Measurements from ENCODE around the gene MED31.
A peak's percentile ranks its signal among the peaks of the same experiment; 100 is the strongest.
"Not testable (repeated sequence)": the region's sequence is repeated elsewhere in the genome, so short reads cannot be mapped to it uniquely, and the experiment has no call there.

The MED31 gene

GRCh38 chr17:6651354-6651918 is at the start of gene MED31, which contains the start of gene C17orf100:
MED31 (minus strand) TSS chr17:6651605; CDS start chr17:6651528, 77 bp downstream.
C17orf100 (plus strand) TSS chr17:6651762; CDS start chr17:6651914, 152 bp downstream.
- peak; percentile 96 to 97 for DNase-seq

GRCh38 chr17:6700948-6701307 is 49.5 kb upstream of the MED31 start:
- no peak for DNase-seq

GRCh38 chr17:6699997-6700947 is 48.9 kb upstream of the MED31 start:
- DNase-seq: no peak

- no peak for DNase-seq
Observed at GRCh38 chr17:6698004-6698403, 46.6 kb upstream of the MED31 start.

- DNase-seq: no peak
Observed at GRCh38 chr17:6696906-6697305, 45.5 kb upstream of the MED31 start.

- DNase-seq: no peak
Observed at GRCh38 chr17:6695565-6695964, 44.2 kb upstream of the MED31 start.

GRCh38 chr17:6695051-6695450 is 43.6 kb upstream of the MED31 start:
- no peak for DNase-seq

GRCh38 chr17:6691958-6692357 is 40.6 kb upstream of the MED31 start:
- DNase-seq: not testable (repeated sequence)

GRCh38 chr17:6691546-6691945 is 40.1 kb upstream of the MED31 start:
- DNase-seq: no peak

- no peak for DNase-seq
Observed at GRCh38 chr17:6690641-6691040, 39.2 kb upstream of the MED31 start.

- DNase-seq: no peak
Observed at GRCh38 chr17:6688944-6689343, 37.5 kb upstream of the MED31 start.

- DNase-seq: no peak
Observed at GRCh38 chr17:6686026-6686425, 34.6 kb upstream of the MED31 start.

- DNase-seq: no peak
Observed at GRCh38 chr17:6684881-6685767, 33.7 kb upstream of the MED31 start.

GRCh38 chr17:6684460-6684783 is 33.0 kb upstream of the MED31 start:
- DNase-seq: no peak

- no peak for DNase-seq
Observed at GRCh38 chr17:6683730-6684459, 32.5 kb upstream of the MED31 start.

- DNase-seq: no peak
Observed at GRCh38 chr17:6683081-6683684, 31.8 kb upstream of the MED31 start.

GRCh38 chr17:6682339-6682738 is 30.9 kb upstream of the MED31 start:
- DNase-seq: no peak

GRCh38 chr17:6681671-6682070 is 30.3 kb upstream of the MED31 start:
- DNase-seq: no peak

- DNase-seq: no peak
Observed at GRCh38 chr17:6681176-6681575, 29.8 kb upstream of the MED31 start.

GRCh38 chr17:6679241-6679640 is 27.8 kb upstream of the MED31 start:
- DNase-seq: no peak

- no peak for DNase-seq
Observed at GRCh38 chr17:6677946-6678345, 26.5 kb upstream of the MED31 start.

GRCh38 chr17:6677158-6677831 is 25.9 kb upstream of the MED31 start:
- peak; percentile 27 to 32 for DNase-seq

All from activated T-cell treated with anti-CD3 and anti-CD28 coated beads, Interleukin-2, amount 50 U/mL, for 48 hours (primary cell).